ENCODE data around the gene IMMP2L.
"Not testable (repeated sequence)": the region's sequence is repeated elsewhere in the genome, so short reads cannot be mapped to it uniquely, and the experiment has no call there.

Gene IMMP2L

DNA sequence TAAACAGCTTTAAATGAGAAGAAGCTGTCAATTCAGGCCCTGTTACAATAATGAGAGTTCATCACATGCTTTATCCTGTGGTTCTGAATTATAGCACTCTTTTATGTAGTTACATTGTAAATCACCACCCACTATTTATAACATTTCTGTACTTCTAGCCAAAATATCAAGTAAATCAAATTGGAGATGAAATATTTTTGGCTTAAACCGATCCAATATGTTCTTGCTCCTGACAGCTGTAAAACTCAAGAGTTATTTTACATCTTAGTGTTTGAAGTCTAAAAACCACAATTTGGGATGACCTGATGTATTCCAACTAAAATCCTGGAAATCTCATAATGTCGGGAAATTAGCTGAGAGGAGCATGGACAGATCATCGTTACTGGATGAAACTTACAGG, 842.6 kb downstream of the IMMP2L start:
- ATAC-seq (ENCODE audit: low read depth), result no peak
- H3K27me3 Mint-ChIP-seq, result no peaks in the 10 kb centered on the region

DNA sequence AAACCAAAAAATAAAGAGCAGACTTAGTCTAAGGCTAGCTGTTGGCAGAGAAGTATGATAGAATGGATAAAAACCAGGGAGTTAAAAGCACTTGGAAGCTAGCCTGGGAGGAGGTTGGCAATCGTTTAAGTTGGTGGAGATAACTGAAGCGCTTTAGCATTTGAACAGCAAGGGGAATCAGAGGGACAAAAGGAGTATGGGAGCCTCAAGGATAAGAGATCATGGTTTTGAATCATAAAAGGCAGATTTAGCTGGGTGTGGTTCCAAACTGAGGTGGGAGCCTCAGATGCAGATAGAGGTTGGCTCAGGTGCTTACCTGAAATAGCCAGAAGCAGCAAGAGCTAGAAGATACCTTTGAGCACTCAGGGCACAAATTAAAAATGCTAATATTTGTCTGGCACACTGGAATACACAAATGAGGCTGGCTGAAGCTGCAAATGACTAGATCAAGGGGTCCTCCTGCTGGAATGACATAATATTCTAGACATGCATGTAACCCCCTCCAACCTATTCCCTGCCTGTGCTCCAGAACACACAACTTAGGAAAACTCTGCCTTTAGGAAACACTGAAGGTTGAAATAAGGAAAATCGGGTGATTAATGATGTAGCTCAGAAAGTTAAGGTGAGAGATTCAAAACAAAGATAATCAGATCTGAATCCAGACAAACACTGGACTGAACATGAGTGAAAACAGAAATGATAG, 843.6 kb downstream of the IMMP2L start:
- H3K27ac Mint-ChIP-seq, result no peak overlapping the region

More for the DNA sequence above, 842.6 kb downstream of the IMMP2L start:
- no peak overlapping the region for H3K4me3 Mint-ChIP-seq
- no peaks in the 10 kb centered on the region for H3K4me1 Mint-ChIP-seq
- H3K36me3 Mint-ChIP-seq, result peaks cover 17% of the 10 kb centered on the region
- no peak for DNase-seq (ENCODE audit: low spot score in 2 of 2)
- H3K27ac Mint-ChIP-seq, result no peak overlapping the region
- H3K9me3 Mint-ChIP-seq, result peaks cover 8% of the 10 kb centered on the region

DNA sequence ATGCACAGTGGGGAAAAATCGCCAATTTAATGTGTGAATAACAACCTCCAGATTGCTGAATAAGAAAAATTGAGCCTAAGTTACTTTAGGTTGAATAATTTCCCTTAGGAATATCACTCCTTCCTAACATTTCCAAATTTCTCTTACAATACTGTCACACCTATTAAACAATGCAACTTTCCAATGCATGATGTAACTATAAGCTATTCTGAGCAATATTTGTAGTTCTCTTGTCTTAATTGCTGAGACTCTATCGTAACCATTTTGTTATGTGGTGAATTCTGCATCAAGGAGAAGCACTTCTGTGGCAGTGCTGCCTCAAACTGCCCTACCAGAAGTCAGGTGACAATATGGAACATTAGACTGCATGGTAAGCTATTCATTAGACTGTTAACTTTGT, 858.1 kb downstream of the IMMP2L start:
- H3K9me3 Mint-ChIP-seq, result peaks cover 2% of the 10 kb centered on the region
- DNase-seq (ENCODE audit: low spot score in 2 of 2) (no peak), ATAC-seq (ENCODE audit: low read depth) (no peak)
- H3K27ac Mint-ChIP-seq, result no peak overlapping the region
- H3K4me3 Mint-ChIP-seq, result no peak overlapping the region
- no peaks in the 10 kb centered on the region for H3K36me3 Mint-ChIP-seq
- H3K27me3 Mint-ChIP-seq, result no peaks in the 10 kb centered on the region
- H3K4me1 Mint-ChIP-seq, result no peaks in the 10 kb centered on the region

More for the DNA sequence above, 843.6 kb downstream of the IMMP2L start:
- Mint-ChIP-seq H3K36me3 (peaks cover 17% of the 10 kb centered on the region), H3K27me3 (no peaks in the 10 kb centered on the region), H3K9me3 (peaks cover 8% of the 10 kb centered on the region), H3K4me3 (no peak overlapping the region), H3K4me1 (no peaks in the 10 kb centered on the region)
- DNase-seq (ENCODE audit: low spot score in 2 of 2) (no peak), ATAC-seq (ENCODE audit: low read depth) (no peak)

DNA sequence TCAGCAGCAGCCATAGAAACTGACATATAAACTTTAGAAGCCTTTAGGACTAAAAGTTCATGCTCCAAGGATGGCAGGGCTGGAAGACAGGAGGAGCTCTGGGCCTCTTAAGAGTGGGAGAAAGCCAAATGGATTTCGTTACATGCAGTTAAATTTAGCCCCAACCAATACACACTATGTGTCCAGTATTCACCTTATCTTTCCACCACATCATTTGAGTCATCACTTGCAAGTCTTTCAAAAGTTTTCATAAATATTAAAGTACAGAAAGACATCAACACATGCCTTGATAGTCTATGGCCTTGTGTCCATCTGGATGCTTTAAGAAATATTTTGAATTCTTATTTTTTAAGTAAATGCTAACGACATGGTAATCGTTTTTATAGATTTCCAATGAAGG, 863.7 kb downstream of the IMMP2L start:
- ATAC-seq (ENCODE audit: low read depth) (no peak), DNase-seq (ENCODE audit: low spot score in 2 of 2) (no peak)
- Mint-ChIP-seq H3K27me3 (no peaks in the 10 kb centered on the region), H3K4me1 (no peaks in the 10 kb centered on the region), H3K4me3 (no peak overlapping the region), H3K27ac (no peak overlapping the region), H3K36me3 (peaks cover 3% of the 10 kb centered on the region), H3K9me3 (no peaks in the 10 kb centered on the region)

DNA sequence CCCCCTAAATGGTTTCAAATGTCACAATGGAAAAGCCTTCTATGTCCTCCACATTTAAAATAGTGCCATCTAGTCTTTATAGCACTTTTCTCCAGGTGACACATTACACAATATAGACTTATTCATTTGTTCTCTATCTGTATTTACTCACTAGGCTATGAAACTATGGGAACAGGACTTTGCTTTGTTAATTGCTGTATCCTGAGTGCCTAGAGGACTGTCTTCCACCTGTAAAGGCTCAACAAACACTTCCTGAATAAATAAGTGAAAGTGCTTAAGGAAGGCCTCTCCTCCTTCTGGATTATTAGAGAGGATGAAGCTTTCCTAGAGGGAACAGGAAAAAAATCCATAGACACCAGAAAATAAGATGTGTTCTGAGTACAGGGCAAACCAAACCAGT, 868.9 kb downstream of the IMMP2L start:
- Mint-ChIP-seq H3K4me1 (no peaks in the 10 kb centered on the region), H3K27ac (no peak overlapping the region), H3K27me3 (no peaks in the 10 kb centered on the region), H3K36me3 (peaks cover 3% of the 10 kb centered on the region), H3K9me3 (no peaks in the 10 kb centered on the region), H3K4me3 (no peak overlapping the region)
- DNase-seq (ENCODE audit: low spot score in 2 of 2) (no peak), ATAC-seq (ENCODE audit: low read depth) (no peak)

DNA sequence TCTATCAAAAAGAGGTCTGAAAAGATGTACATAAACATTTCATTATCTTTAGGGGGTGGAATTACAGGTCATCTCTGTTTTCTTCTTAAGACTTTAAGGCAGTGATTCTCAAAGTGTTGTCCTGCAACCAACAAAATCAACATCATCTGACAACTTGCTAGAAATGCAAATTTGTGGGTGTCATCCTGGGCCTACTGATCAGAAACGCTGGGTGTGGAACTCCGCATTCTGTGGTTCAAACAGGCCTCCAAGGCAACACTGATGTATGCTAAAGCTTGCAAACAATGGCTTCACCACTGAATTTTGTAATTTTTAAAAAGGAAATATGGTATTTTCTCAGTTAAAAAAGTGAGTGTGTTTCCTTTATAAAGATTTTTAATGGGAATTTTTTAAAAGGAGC, 873.4 kb downstream of the IMMP2L start:
- ATAC-seq (ENCODE audit: low read depth) (no peak), DNase-seq (ENCODE audit: low spot score in 2 of 2) (no peak)
- Mint-ChIP-seq H3K9me3 (no peaks in the 10 kb centered on the region), H3K27me3 (no peaks in the 10 kb centered on the region), H3K27ac (no peak overlapping the region), H3K4me3 (no peak overlapping the region), H3K4me1 (no peaks in the 10 kb centered on the region), H3K36me3 (no peaks in the 10 kb centered on the region)

DNA sequence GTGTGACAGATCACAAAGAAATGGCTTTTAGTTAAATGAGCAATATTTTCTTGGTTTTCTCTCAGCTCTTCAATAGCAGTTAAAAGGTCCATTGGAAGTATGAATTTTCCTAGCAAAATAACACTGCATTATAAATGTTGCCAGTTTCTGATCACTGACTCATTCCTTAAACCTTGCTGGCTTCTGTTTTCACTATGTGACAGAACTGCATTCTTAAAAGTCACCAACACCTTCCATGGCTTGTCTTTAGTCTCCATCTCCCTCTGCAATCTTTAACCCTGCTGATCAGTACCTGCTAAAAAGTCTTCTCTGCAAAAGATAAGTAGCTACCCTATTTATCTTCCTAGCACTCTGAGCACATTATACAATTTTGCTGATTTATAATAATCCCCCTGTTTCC, 876.4 kb downstream of the IMMP2L start:
- no peak overlapping the region for H3K4me3 Mint-ChIP-seq
- H3K9me3 Mint-ChIP-seq, result no peaks in the 10 kb centered on the region
- ATAC-seq (ENCODE audit: low read depth), result no peak
- no peaks in the 10 kb centered on the region for H3K36me3 Mint-ChIP-seq
- DNase-seq (ENCODE audit: low spot score in 2 of 2), result no peak
- no peaks in the 10 kb centered on the region for H3K4me1 Mint-ChIP-seq
- no peak overlapping the region for H3K27ac Mint-ChIP-seq
- no peaks in the 10 kb centered on the region for H3K27me3 Mint-ChIP-seq

DNA sequence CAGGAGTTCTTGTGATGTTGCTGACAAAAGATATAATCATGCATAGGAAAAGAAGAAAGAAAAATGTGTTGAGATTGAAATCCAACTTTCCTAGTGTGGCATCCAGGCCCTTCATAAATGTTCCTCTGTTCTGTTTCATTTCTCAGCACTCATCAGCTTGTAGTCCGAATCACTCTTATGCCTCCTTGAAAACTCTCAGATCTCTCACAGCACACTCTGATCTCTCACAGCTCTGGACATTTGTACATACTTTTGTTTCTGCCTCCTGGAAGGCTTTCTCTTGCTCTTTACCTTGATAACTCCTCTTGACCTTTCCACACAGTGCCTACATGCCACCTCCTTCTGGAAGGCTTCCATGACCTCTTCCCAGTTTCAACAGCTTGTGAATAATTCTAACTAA, 880.4 kb downstream of the IMMP2L start:
- H3K36me3 Mint-ChIP-seq, result no peaks in the 10 kb centered on the region
- no peaks in the 10 kb centered on the region for H3K4me1 Mint-ChIP-seq
- H3K9me3 Mint-ChIP-seq, result no peaks in the 10 kb centered on the region
- DNase-seq (ENCODE audit: low spot score in 2 of 2) (no peak), ATAC-seq (ENCODE audit: low read depth) (no peak)
- no peak overlapping the region for H3K4me3 Mint-ChIP-seq
- H3K27ac Mint-ChIP-seq, result no peak overlapping the region
- H3K27me3 Mint-ChIP-seq, result no peaks in the 10 kb centered on the region

DNA sequence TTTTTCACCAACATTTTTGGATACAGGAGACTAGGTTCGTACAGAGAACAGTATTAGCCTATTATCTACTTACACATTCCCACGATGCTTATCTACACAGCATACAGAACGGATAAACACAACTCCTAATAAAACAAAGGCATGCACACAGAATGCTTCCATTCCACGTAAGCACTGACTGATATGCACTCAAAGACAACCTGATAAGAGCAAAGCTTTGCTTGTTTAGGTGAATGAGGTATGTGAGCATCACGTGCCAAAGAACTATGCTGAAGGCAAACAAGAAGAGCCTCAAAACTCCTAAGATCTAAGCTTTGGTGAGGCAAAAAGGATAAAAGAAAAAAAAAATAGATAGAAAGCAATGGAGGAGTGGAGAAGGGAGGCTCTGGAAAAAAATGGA, 884.9 kb downstream of the IMMP2L start:
- Mint-ChIP-seq H3K4me3 (no peak overlapping the region), H3K36me3 (peaks cover 10% of the 10 kb centered on the region), H3K9me3 (peaks cover 9% of the 10 kb centered on the region), H3K4me1 (no peaks in the 10 kb centered on the region), H3K27ac (no peak overlapping the region), H3K27me3 (no peaks in the 10 kb centered on the region)
- DNase-seq (ENCODE audit: low spot score in 2 of 2), result no peak
- ATAC-seq (ENCODE audit: low read depth), result no peak

DNA sequence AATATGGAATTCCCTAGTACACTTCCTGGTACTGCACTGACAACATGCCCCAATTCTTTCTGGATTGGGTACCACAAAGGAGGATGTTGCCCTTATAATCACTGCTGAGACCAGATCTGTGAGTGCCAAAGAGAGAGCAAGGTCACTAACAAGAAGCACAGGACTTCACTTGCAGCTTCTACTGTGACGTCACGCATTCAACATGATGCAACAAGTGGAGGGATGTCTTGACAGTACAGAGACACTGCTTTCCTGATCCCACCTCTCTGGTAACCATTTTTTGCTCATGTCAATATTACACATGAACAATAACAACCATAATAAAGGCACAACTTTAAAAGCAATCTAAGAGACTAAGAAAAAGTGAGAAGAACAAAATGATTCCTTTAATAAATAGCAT, 885.5 kb downstream of the IMMP2L start:
- Mint-ChIP-seq H3K9me3 (peaks cover 11% of the 10 kb centered on the region), H3K36me3 (peaks cover 13% of the 10 kb centered on the region), H3K4me1 (no peaks in the 10 kb centered on the region), H3K27ac (no peak overlapping the region), H3K4me3 (no peak overlapping the region), H3K27me3 (no peaks in the 10 kb centered on the region)
- DNase-seq (ENCODE audit: low spot score in 2 of 2) (no peak), ATAC-seq (ENCODE audit: low read depth) (no peak)

DNA sequence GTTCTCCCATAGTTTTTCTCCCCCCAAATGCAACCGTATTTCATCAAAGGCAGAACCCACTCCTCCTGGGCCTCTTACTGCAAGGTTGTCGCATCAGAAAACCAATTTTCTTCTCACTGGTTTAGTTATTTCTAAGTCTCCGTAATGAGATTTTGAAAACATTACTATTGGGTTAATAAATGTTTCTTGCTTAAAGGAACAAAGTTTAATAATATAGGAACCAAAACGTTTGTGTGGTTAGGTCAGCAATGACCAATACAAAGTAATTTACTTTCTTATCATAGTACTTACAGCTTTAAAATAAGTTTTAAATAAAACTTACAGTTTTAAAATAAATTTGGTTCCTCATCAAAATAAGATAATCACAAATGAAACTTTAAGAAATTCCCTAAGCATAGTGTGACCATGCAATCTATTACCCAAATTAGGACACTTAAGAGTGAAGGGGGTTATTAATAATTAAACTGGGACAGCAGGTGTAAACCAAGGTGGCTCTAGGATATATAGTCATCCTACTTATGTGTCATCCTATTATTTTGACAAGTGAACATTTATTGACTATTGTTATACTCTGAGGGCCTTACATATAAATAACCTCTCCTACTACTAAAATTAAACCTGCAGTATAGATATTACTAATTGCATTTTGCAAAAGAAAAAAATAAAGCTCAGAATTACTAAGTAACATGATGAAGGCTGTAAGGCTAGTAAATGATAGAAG, 886.7 kb downstream of the IMMP2L start:
- Mint-ChIP-seq H3K4me3 (no peak overlapping the region), H3K27ac (no peak overlapping the region), H3K36me3 (peaks cover 13% of the 10 kb centered on the region), H3K27me3 (no peaks in the 10 kb centered on the region), H3K9me3 (peaks cover 11% of the 10 kb centered on the region), H3K4me1 (no peaks in the 10 kb centered on the region)
- DNase-seq (ENCODE audit: low spot score in 2 of 2) (no peak), ATAC-seq (ENCODE audit: low read depth) (no peak)

DNA sequence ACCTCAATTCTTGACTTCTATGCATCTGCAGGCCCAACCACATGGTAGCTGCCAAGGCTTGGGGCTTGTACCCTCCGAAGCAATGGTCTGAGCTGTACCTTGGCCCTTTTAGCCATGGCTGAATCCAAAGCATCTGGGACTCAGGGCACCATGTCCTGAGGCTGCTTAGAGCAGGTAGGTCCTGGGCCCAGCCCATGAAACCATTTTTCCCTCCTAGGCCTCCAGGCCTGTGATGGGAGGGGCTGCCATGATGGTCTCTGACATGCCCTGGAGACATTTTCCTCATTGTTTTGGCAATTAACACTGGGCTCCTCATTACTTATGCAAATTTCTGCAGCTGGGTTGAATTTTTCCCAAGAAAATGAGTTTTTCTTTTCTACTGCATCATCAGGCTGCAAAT, 889.1 kb downstream of the IMMP2L start:
- Mint-ChIP-seq H3K27me3 (no peaks in the 10 kb centered on the region), H3K9me3 (peaks cover 11% of the 10 kb centered on the region), H3K4me1 (no peaks in the 10 kb centered on the region), H3K27ac (no peak overlapping the region), H3K36me3 (peaks cover 16% of the 10 kb centered on the region), H3K4me3 (no peak overlapping the region)
- DNase-seq (ENCODE audit: low spot score in 2 of 2) (no peak), ATAC-seq (ENCODE audit: low read depth) (no peak)

DNA sequence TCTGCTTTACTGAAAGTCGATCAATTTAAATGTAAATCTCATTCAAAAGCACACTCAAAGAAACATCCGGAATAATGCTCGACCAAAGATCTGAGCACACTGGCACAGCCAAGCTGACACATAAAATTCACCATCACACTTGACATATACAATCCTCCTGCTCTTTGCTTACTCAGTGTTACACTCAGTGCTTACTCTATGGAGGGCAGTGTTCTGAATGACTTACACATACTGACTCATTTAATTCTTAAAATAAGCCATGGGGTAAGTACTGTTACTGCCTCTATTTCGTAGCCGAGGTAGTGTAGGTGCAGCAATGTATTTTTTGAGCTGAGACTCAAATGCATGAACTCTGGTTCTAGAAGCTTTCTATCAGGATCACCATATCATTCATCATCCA, 892.9 kb downstream of the IMMP2L start:
- Mint-ChIP-seq H3K9me3 (peaks cover 12% of the 10 kb centered on the region), H3K4me3 (no peak overlapping the region), H3K27ac (no peak overlapping the region), H3K27me3 (no peaks in the 10 kb centered on the region), H3K36me3 (peaks cover 15% of the 10 kb centered on the region), H3K4me1 (no peaks in the 10 kb centered on the region)
- no peak for ATAC-seq (ENCODE audit: low read depth)
- no peak for DNase-seq (ENCODE audit: low spot score in 2 of 2)

DNA sequence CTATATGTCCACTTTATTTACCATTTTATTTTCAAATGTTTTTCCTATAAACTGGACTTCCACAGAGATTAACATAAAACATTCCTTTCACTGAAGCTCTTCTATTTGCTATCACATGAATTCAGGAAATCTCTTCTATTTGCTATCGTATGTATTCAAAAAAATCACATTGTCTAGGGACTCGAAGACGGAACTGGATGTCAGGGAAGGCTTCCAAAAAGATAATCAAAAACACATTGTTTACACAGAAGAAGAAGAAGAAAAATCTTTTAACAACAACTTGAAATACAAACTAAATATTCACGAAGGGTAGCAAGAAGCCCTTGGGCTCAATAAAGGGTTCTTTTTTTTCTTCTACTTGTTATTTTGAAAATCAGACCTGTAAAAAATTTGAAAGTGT, 897.5 kb downstream of the IMMP2L start:
- ATAC-seq (ENCODE audit: low read depth), result no peak

DNA sequence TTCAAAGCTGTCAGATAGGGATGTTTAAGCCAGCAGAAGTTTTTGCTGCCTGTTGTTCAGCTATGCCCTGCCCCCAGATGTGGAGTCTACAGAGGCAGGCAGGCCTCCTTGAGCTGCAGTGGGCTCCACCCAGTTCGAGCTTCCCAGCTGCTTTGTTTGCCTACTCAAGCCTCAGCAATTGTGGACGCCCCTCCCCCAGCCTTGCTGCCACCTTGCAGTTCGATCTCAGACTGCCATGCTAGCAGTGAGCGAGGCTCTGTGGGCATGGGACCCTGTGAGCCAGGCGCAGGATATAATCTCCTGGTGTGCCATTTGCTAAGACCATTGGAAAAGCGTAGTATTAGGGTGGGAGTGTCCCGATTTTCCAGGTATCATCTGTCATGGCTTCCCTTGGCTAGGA, 901.7 kb downstream of the IMMP2L start:
- H3K27me3 Mint-ChIP-seq; H3K4me3 Mint-ChIP-seq; H3K4me1 Mint-ChIP-seq; ATAC-seq (ENCODE audit: low read depth); DNase-seq (ENCODE audit: low spot score in 2 of 2); H3K27ac Mint-ChIP-seq: not testable (repeated sequence)
- Mint-ChIP-seq H3K9me3 (peaks cover 27% of the 10 kb centered on the region), H3K36me3 (peaks cover 10% of the 10 kb centered on the region)

More for the DNA sequence above, 897.5 kb downstream of the IMMP2L start:
- peaks cover 17% of the 10 kb centered on the region for H3K9me3 Mint-ChIP-seq
- H3K4me1 Mint-ChIP-seq, result no peaks in the 10 kb centered on the region
- H3K27ac Mint-ChIP-seq, result no peak overlapping the region
- H3K27me3 Mint-ChIP-seq, result no peaks in the 10 kb centered on the region
- H3K36me3 Mint-ChIP-seq, result peaks cover 12% of the 10 kb centered on the region
- H3K4me3 Mint-ChIP-seq, result no peak overlapping the region
- no peak for DNase-seq (ENCODE audit: low spot score in 2 of 2)
